PC-9 (cell line): ENCODE results near the gene HHATL.

ENCODE experiments used
- EZH2 ChIP-seq: fragments of 200-600 bp; sonication (generic); IDR thresholded peaks from 2 replicates; pipeline ENCODE4 v1.8.0; 2017; ENCODE audit warnings: antibody characterized with exemption, low read depth
- TF ChIP-seq, protein P1 (sequence below): fragments of 200-600 bp; sonication (generic); conservative IDR thresholded peaks from 2 replicates; pipeline ENCODE4 v1.6.1; 2017; ENCODE audit warnings: mixed run types, antibody characterized with exemption, mild to moderate bottlenecking, moderate library complexity

DNA sequence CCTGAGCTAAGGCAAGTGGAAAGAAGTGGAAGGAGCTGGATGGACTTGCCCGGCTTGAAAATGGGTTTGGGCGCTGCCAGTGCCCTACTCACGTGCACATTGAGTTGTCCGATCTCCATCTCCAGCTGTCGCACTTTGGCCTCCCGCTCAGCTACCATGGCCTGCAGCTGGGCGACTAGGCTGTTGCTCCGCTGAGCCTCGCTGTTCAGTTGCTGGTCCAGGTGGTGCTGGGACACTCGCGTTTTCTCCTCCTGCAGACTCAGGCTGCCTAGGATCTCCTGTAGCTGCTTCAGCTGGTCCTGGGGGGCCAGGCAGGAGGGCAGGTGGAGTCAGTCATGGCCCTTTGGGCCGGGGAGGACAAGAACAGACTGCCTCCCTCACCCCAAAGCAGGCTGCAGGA, 33.0 kb upstream of the HHATL start:
- TF ChIP-seq, protein P1, sequence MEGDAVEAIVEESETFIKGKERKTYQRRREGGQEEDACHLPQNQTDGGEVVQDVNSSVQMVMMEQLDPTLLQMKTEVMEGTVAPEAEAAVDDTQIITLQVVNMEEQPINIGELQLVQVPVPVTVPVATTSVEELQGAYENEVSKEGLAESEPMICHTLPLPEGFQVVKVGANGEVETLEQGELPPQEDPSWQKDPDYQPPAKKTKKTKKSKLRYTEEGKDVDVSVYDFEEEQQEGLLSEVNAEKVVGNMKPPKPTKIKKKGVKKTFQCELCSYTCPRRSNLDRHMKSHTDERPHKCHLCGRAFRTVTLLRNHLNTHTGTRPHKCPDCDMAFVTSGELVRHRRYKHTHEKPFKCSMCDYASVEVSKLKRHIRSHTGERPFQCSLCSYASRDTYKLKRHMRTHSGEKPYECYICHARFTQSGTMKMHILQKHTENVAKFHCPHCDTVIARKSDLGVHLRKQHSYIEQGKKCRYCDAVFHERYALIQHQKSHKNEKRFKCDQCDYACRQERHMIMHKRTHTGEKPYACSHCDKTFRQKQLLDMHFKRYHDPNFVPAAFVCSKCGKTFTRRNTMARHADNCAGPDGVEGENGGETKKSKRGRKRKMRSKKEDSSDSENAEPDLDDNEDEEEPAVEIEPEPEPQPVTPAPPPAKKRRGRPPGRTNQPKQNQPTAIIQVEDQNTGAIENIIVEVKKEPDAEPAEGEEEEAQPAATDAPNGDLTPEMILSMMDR: no peak
- TF ChIP-seq EZH2: no peak
